GM19351 (cell line): ENCODE data around the gene WIPF3.
"Not testable (repeated sequence)": the region's sequence is repeated elsewhere in the genome, so short reads cannot be mapped to it uniquely, and the experiment has no call there.

Source experiments
- ATAC-seq: cut with Tn5 transposase; IDR thresholded peaks from one replicate; pipeline ENCODE4 v1.9.1; 2021; ENCODE audit warnings: mild to moderate bottlenecking, moderate library complexity; ENCODE audit not compliant: unreplicated experiment

Gene WIPF3

DNA sequence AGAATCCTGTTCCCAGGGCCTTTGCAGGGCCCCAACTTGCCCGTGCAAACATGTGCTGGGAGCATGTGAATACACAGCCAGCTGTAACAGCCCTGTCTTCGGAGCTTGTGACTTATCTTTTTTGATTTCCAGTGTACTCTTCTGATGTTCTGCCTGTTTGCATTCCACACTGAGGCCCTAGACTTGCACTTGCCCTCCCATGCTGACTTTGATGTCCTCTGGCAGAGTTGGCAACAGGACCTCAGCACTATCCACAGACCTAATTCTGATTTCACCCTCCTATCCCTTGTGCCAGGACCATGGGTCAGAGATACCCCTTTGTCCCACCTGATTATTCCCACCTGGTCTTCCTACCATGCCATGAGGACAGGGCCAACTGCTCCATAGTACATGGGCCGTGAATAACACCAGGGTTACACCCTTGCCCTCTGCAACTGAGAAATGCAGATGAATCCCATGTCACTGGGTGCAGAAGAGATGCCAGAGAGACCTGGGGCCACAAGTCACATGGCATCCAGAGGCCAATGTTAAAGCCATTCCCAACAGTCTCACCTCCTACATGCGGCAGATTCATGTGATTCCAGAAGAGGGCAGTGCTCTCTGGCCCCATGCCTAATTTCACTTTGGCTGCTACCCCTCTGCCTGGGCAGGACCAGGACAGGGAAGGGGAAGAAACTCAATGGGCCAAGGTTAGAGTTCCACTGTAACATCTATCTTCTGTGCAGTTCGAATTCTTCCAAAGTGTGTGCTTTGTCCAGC is 140.3 kb downstream of the WIPF3 start:
- ATAC-seq = no peak

DNA sequence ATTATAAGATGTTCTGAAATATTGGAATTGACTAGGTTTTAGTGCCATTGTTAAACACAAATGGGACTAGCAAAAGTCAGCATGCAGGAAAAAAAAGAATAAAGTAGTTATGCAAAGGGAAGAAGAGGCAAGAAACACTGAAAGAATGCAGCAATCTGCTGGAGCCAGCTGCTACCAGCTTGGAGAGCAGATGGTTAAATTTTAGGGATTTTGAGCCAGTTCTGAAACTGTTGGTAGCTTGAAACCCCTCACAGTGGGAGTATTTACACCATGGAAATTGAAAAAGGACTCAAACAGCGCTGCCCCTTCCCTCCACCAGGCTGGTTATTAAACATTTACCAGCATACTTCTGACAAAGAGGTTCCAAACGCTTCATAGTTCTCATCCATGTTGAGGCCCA is 142.3 kb downstream of the WIPF3 start:
- ATAC-seq = no peak

DNA sequence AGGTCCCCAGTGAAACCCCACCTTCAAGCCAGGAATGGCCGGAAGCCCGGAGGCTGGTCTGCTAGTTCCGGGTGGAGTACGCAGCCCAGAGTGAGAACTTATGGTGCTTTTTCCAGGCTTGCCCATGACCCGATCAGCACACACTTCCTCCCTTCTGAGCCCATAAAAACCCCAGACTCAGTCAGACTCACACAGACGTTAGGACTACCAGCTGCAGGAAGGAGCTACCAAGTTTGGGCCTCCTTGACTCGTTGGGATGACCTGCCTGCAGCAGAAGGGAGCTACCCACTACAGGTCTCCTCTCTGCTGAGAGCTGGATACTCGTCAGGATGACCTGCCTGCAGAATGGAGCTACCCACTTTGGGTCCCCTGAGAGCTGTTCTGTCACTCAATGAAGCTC is 144.2 kb downstream of the WIPF3 start:
- no peak for ATAC-seq

DNA sequence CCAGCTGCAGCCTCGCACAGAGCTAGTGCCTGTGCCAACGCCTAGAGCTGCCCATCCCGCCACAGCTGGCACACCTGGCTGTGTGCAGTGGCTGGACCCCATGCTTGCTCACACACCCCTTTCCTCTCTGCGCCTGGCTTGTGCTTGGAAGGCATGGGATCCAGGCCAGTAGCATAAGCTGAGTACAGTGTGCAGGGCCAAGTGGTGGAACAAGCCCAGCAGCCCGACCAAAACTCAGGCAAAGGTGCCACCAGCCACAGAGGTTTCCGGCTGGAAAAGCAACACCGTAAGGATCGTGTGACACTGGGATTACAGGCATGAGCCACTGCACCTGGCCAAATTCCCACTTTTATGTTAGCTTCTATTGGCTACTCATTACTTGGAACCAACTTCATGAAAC is 144.9 kb downstream of the WIPF3 start:
- no peak for ATAC-seq

DNA sequence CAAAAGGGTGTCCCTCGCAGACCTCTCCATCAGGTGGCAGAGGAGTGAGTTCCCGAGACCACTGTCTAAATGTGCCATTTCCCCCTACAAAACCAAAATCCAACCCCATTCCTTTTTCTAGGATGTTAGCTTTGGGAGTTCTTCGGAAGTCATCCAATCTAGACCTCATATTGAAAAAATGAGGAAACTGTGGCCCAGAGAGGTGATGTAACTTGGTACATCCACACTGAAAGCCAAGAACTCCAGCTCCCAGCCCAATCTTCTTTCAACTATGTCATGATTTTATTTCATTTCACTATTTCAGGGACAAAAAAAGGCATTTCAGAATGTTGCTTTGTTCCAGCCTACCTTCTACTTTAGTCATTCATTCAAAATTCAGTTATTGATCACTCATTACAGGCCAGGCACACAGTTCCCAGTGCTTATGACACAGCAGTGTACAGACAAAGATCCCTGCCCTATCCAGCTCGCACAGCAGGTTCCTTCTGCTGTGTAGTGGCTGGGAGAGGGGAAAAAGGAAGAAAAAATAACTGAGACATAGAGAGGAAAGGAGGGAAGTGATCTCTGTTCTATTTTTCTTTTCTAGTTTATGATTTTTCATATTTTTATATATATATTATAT is 147.5 kb downstream of the WIPF3 start:
- no peak for ATAC-seq

DNA sequence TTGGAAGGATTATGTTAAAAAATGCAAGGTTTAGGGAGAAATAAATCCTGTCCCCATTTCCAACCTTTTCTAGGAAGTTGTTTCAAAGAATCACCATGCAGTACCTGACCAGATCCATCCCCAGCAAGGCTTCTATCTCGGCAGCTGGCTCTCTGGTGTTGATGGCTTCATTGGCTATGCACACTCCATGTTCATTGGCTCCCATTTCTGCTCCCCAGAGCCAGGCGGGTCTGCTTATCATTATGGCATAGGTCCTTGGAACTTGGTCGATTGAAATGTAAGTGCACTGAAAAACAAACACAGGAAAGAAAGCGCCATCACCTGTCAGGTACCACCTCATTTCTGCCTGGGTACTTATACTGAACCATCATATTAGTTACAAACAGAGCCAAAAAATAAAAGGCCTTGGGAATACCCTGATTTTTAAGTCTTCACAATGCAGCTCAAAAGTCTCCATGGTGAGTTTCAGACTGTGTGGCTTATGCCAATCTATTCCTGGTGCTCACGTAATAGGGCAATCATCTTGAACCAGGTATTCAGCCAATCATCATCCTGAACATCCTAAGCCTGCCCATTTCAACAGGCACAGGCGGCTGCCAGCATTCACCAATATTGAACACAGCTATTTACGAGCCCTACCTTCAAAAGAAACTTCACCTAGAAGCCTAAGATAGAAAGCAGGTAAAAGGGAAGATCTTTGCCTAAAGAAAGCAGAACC is 148.9 kb downstream of the WIPF3 start:
- ATAC-seq = no peak

DNA sequence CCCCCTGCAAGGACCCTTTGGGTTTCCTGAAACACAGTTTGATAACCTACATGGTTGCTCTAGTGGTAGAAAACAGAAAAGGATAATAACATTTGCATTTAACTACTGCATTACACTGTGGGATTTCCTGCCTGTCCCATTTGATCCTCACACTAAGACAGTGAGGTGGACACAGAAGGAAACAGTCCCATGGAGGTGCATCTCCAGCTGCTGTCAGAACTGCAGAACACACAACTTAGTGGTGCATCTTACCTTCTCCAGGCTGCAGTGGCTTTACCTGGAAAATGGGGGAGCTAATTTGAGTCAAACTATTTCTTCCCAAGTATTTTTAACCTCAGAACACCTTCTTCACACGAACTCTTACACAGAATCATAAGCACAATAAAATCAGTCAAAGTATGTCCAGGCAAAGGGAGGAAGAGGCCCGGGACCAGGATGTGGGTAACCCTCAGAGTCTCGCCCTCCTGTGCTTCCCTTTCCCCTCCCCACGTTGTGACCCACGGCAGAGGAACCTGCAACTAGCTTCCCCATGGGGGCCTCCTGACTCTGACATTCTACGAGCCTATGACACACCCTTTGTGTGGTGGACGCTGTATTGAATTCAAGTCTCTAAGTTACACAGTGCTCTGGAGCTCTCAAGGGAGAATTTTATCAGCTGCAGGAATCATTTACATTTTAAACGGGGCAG is 149.6 kb downstream of the WIPF3 start:
- ATAC-seq = peak; percentile 68

DNA sequence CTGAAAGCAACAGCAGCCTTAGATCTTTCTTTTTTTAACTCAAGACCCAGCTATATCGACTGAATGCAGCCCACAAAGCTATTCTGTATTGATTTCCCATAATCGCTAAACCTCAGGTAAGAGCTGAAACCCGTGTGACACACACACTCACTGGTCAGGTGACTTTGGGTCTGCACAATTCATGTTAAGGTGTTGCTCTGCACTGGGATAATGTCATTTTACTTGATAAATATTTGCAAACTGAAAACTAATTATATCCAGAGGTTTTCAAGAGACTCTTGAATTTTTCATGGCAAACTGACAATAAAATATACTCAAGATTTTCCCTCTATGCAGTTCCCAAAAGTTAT is 150.2 kb downstream of the WIPF3 start:
- ATAC-seq = peak; percentile 20

DNA sequence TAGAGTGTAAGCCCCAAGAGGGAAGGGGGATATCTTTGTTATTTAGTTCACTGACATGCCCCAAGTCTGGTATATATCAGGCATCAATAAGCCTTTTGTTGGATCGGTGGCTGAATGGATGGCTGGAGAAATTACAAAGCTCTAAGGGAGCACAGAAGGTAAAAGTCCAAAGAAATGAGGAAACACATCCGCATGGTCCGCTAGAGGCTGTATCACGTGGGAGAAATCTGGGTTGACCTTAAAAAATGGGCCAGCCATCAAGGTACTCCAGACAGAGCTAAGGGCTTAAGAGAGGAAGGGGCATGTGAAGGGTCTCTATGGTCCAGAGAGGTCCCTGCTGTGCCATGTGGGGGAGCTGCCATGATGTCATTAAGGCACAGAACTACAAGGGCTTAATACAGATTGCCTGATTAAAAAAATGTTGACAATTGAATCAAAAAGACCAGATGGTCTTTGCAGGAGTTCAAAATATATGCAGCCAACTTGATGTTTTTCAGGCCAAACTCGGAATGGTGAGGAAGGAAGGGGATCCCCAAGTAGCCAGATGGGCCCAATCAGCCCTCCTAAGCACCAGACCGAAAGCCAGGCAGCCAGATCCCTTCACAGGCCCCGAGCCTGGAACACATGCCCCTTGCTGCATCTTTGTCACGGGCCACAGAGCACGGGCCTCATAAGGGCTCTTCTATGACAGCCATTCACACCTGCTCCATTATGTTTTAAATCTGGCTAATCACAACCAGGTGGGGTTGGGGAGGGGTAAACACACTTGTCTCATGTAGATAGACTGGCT is 151.4 kb downstream of the WIPF3 start:
- no peak for ATAC-seq

DNA sequence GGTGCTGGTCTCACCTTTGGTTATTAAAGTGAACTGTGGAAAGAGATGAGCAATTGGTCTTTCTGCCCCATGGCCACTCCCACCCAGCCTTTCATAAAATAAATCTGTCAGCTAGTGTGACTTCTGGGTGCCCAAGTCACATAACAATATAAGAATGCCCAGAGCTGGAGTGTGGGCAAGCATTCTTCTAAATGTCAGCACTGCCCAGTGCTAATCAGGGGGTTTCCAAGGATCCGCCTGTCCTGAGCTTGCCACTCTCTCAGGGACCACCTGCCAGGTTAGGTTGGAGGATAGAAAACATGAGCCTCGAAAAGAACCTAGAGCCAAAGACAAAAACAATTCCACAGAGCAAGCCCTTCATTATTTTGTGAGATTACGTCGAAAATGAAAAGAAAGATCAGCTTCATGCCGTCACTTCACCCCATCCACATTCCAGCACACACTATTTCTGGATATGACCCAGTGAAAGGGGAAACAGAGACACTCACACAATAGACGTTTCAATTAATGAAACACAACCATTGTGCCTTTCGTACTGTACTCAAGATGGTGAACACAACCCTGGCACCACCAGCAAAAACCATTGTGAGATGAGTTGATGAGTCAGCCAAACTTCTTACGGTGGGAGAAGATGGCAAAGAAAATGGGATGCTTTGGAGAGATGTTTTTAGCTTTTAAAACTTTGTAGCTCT is 152.5 kb downstream of the WIPF3 start:
- no peak for ATAC-seq

DNA sequence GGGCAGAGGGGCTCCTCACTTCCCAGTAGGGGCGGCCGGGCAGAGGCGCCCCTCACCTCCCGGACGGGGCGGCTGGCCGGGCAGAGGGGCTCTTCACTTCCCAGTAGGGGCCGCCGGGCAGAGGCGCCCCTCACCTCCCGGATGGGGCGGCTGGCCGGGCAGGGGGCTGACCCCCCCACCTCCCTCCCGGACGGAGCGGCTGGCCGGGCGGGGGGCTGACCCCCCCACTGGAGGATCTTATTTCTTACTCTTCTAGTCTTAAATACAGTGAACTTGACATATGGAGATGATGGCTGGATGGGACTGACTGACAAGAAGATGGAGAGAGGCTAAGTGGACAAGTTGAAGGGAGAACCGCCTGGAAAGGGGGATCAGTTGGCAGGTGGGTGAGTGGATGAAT is 155.3 kb downstream of the WIPF3 start:
- ATAC-seq = not testable (repeated sequence)

DNA sequence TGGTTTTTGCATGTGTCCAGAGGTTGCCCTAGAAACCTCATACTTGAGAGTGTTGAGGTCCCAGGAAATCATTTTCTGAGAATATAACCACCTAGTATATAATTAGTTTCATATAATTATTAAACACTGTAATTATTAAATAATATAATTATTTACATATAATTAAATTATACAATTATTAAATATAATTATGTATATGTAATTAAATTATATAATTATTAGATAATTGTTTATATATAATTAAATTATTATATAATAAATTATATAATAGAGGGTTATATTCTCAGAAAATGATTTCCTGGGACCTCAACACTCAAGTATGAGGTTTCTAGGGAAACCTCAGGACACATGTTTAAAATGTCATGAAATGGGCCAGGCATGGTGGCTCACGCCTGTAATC is 155.7 kb downstream of the WIPF3 start:
- ATAC-seq = no peak

DNA sequence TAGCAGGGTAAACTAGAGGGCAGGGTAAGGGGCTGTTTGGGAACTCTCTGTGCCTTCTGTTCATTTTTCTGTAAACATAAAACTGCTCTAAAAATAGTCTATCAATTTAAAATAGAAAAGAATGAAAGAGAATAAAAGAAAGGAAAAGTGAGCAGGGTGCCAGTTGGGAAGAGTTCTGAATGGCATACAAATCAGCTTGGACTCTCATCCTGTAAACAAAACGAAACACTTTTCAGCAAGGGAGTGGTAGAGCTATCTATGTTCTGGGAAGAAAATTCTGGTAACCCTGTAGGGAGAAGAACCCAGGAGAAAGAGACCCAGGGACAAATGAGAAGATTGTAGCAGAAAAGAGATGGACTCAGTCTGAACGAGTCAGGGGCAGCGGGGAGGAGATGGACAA is 158.7 kb downstream of the WIPF3 start:
- no peak for ATAC-seq
